H9 (cell line): Measurements from ENCODE around the gene MAPKAPK3. TPM values are rescaled to one million over a fixed set of nuclear protein-coding genes. Genes with fewer than 3 reads are reported as not detected.

Experiments used
- DNase-seq: peaks from one replicate; pipeline ENCODE4 v3.0.0-alpha.2; 2017
- H2AFZ ChIP-seq: one replicate; pipeline ENCODE4 v1.6.1; 2013; ENCODE audit warnings: mild to moderate bottlenecking, low read length, control low read depth, moderate library complexity
- H2AK5ac ChIP-seq: 2 replicates; pipeline ENCODE4 v1.6.1; 2013; ENCODE audit warnings: low read length, control low read depth, mixed read lengths; ENCODE audit not compliant: insufficient read length
- H2BK120ac ChIP-seq: one replicate; pipeline ENCODE4 v1.6.1; 2013; ENCODE audit warnings: low read depth, mild to moderate bottlenecking, low read length, control low read depth, inconsistent platforms; ENCODE audit not compliant: poor library complexity, severe bottlenecking
- H2BK12ac ChIP-seq: 2 replicates; pipeline ENCODE4 v1.6.1; 2013; ENCODE audit warnings: low read length, control low read depth, mixed read lengths, low read depth; ENCODE audit not compliant: insufficient read length
- H2BK15ac ChIP-seq: 2 replicates; pipeline ENCODE4 v1.6.1; 2013; ENCODE audit warnings: low read depth, low read length, control low read depth
- H2BK20ac ChIP-seq: one replicate; pipeline ENCODE4 v1.6.1; 2013; ENCODE audit warnings: low read depth, mild to moderate bottlenecking, low read length, control low read depth, inconsistent platforms; ENCODE audit not compliant: poor library complexity, severe bottlenecking
- H2BK5ac ChIP-seq: 2 replicates; pipeline ENCODE4 v1.6.1; 2013; ENCODE audit warnings: low read length, control low read depth, mixed read lengths; ENCODE audit not compliant: insufficient read length
- H3K14ac ChIP-seq: 2 replicates; pipeline ENCODE4 v1.6.1; 2013; ENCODE audit warnings: low read length, control low read depth; ENCODE audit not compliant: insufficient read depth
- H3K18ac ChIP-seq: 2 replicates; pipeline ENCODE4 v1.6.1; 2013; ENCODE audit warnings: low read depth, mild to moderate bottlenecking, mixed read lengths, low read length, control low read depth; ENCODE audit not compliant: insufficient read length
- H3K23ac ChIP-seq: 2 replicates; pipeline ENCODE4 v1.6.1; 2013; ENCODE audit warnings: low read length, control low read depth, mixed read lengths, low read depth; ENCODE audit not compliant: insufficient read length
- H3K23me2 ChIP-seq: 2 replicates; pipeline ENCODE4 v1.6.1; 2013; ENCODE audit warnings: low read depth, mild to moderate bottlenecking, mixed read lengths, low read length, control low read depth; ENCODE audit not compliant: insufficient read length, poor library complexity, severe bottlenecking
- H3K27ac ChIP-seq: 2 replicates; pipeline ENCODE4 v1.5.1; 2013; ENCODE audit warnings: low read length, control low read depth, mixed read lengths, low read depth; ENCODE audit not compliant: insufficient read length
- H3K27me3 ChIP-seq: 2 replicates; pipeline ENCODE4 v1.6.1; 2013; ENCODE audit warnings: low read length, control low read depth, inconsistent platforms; ENCODE audit not compliant: insufficient read depth
- H3K4ac ChIP-seq: 2 replicates; pipeline ENCODE4 v1.6.1; 2013; ENCODE audit warnings: low read depth, mild to moderate bottlenecking, control low read depth, inconsistent platforms, low read length, moderate library complexity
- H3K4me1 ChIP-seq: 2 replicates; pipeline ENCODE4 v1.6.1; 2013; ENCODE audit warnings: low read length, control low read depth, inconsistent platforms; ENCODE audit not compliant: insufficient read depth
- H3K4me2 ChIP-seq: 2 replicates; pipeline ENCODE4 v1.6.1; 2013; ENCODE audit warnings: low read length, control low read depth, mixed read lengths; ENCODE audit not compliant: insufficient read length, insufficient read depth
- H3K56ac ChIP-seq: 2 replicates; pipeline ENCODE4 v1.6.1; 2013; ENCODE audit warnings: low read depth, mild to moderate bottlenecking, mixed read lengths, low read length, control low read depth; ENCODE audit not compliant: insufficient read length
- H3K79me1 ChIP-seq: 2 replicates; pipeline ENCODE4 v1.6.1; 2013; ENCODE audit warnings: low read depth, mild to moderate bottlenecking, moderate library complexity, low read length, control low read depth, inconsistent platforms; ENCODE audit not compliant: insufficient read depth, poor library complexity, severe bottlenecking
- H3K79me2 ChIP-seq: 2 replicates; pipeline ENCODE4 v1.6.1; 2013; ENCODE audit warnings: low read length, control low read depth, inconsistent platforms; ENCODE audit not compliant: insufficient read depth
- H3K9ac ChIP-seq: 2 replicates; pipeline ENCODE4 v1.6.1; 2013; ENCODE audit warnings: low read length, control low read depth, mixed read lengths; ENCODE audit not compliant: insufficient read length; ENCODE audit errors: extremely low read depth
- H3K9me3 ChIP-seq: one replicate; pipeline ENCODE4 v1.6.1; 2013; ENCODE audit warnings: low read depth, low read length, inconsistent platforms; ENCODE audit not compliant: control insufficient read depth
- H3T11ph ChIP-seq: one replicate; pipeline ENCODE4 v1.6.1; 2013; ENCODE audit warnings: mild to moderate bottlenecking, low read length, control low read depth, inconsistent platforms
- H4K20me1 ChIP-seq: one replicate; pipeline ENCODE4 v1.6.1; 2013; ENCODE audit not compliant: control insufficient read depth, insufficient read length, insufficient read depth
- H4K5ac ChIP-seq: 2 replicates; pipeline ENCODE4 v1.6.1; 2013; ENCODE audit warnings: low read depth, mild to moderate bottlenecking, mixed read lengths, low read length, control low read depth; ENCODE audit not compliant: insufficient read length
- H4K8ac ChIP-seq: replicated peaks from 2 replicates; pipeline ENCODE4 v1.6.1; 2013; ENCODE audit warnings: low read length, control low read depth, mixed read lengths, low read depth; ENCODE audit not compliant: insufficient read length
- H4K91ac ChIP-seq: 2 replicates; pipeline ENCODE4 v1.6.1; 2013; ENCODE audit warnings: low read depth, mild to moderate bottlenecking, moderate library complexity, mixed read lengths, low read length, control low read depth; ENCODE audit not compliant: insufficient read length
- H3K27ac Mint-ChIP-seq, 3 experiments: 2 replicates in 2 of 3; 3 replicates in 1 of 3; pipeline ENCODE4 v1.8.0; 2020 to 2021; ENCODE audit warnings: mixed read lengths in 3 of 3, mild to moderate bottlenecking in 1 of 3, moderate library complexity in 1 of 3
- H3K27me3 Mint-ChIP-seq: 2 replicates; pipeline ENCODE4 v1.8.0; 2021; ENCODE audit warnings: low read depth, mild to moderate bottlenecking, moderate library complexity, mixed read lengths
- H3K36me3 Mint-ChIP-seq, 3 experiments: 2 replicates in 2 of 3; 3 replicates in 1 of 3; pipeline ENCODE4 v1.8.0; 2020 to 2021; ENCODE audit warnings: low read depth in 3 of 3, mixed read lengths in 3 of 3; ENCODE audit not compliant: insufficient read depth in 1 of 3
- H3K4me1 Mint-ChIP-seq, 2 experiments: 2 replicates each; pipeline ENCODE4 v1.8.0; 2020; ENCODE audit warnings: mixed read lengths in 2 of 2
- H3K4me3 Mint-ChIP-seq, 2 experiments: 2 replicates in 1 of 2; 3 replicates in 1 of 2; pipeline ENCODE4 v1.8.0; 2020 to 2021; ENCODE audit warnings: mild to moderate bottlenecking in 2 of 2, mixed read lengths in 2 of 2, moderate library complexity in 1 of 2
- H3K9me3 Mint-ChIP-seq, 2 experiments: 2 replicates in 1 of 2; 3 replicates in 1 of 2; pipeline ENCODE4 v1.8.0; 2020; ENCODE audit warnings: mild to moderate bottlenecking in 2 of 2, mixed read lengths in 2 of 2, moderate library complexity in 1 of 2
- CTCF ChIP-seq: fragments of 200-600 bp; sonication (generic); conservative IDR thresholded peaks from 3 replicates; pipeline ENCODE4 v1.8.0; 2021; ENCODE audit warnings: antibody characterized with exemption, mild to moderate bottlenecking
- WGBS: extraction: QIAGEN DNeasy Blood & Tissue Kit; methylation state at CpG from one replicate; pipeline ENCODE4 v1.1.7; 2013; ENCODE audit warnings: missing lambda C conversion rate, low lambda C conversion rate, mixed read lengths; ENCODE audit not compliant: insufficient read length; ENCODE audit errors: extremely low coverage; 5-methylcytosine and 5-hydroxymethylcytosine counted together
- total RNA-seq: library from RNA; stranded (reverse); gene quantifications from 2 replicates; pipeline ENCODE4 v1.2.1, GENCODE V29; 2021

The MAPKAPK3 gene
- total RNA-seq, 1 experiment from 2014 or later, result 57.9 TPM

- Histone ChIP-seq H2BK12ac (no peak overlapping the region), H3K56ac (no peak overlapping the region), H3K23ac (no peak overlapping the region), H3K18ac (no peak overlapping the region), H4K8ac (no peak overlapping the region), H2BK120ac (no peak overlapping the region), H2BK5ac (no peak overlapping the region), H3K4me2 (no peak overlapping the region), H4K91ac (no peak overlapping the region), H3K14ac (no peak overlapping the region), H3K27ac (no peak overlapping the region), H2BK15ac (no peak overlapping the region), H2BK20ac (no peak overlapping the region), H3K9ac (no peak overlapping the region), H3K4ac (no peak overlapping the region), H2AK5ac (no peak overlapping the region), H3K4me1 (peaks cover 5% of the 10 kb centered on the region; the same call in 1 of the 2 replicates), H3K79me1 (no peaks in the 10 kb centered on the region), H3K9me3 (no peaks in the 10 kb centered on the region), H4K20me1 (no peaks in the 10 kb centered on the region), H2AFZ (no peak overlapping the region), H3K27me3 (no peaks in the 10 kb centered on the region), H3K79me2 (no peaks in the 10 kb centered on the region), H3K23me2 (no peaks in the 10 kb centered on the region), H3T11ph (no peak overlapping the region), H4K5ac (no peak overlapping the region)
- DNase-seq, result peak; percentile 71
- WGBS, result no CpG with 5 or more reads among the region's 2 CpGs
- H3K4me3 Mint-ChIP-seq, result no peak overlapping the region
- peaks cover 0 to 2% (median under 1%) of the 10 kb centered on the region in 3 experiments; a peak in 2 of 7 replicates for H3K36me3 Mint-ChIP-seq
- H3K27ac Mint-ChIP-seq, result no peak overlapping the region; a peak in 1 of 7 replicates
- TF ChIP-seq CTCF, result peak; percentile 71
- peaks cover 23 to 30% of the 10 kb centered on the region in 2 experiments for H3K4me1 Mint-ChIP-seq
- no peaks in the 10 kb centered on the region for H3K9me3 Mint-ChIP-seq
- peaks cover 15% of the 10 kb centered on the region for H3K27me3 Mint-ChIP-seq
Observed at GRCh38 chr3:50652709-50653108, 35.8 kb downstream of the MAPKAPK3 start.
